OCI-LY3 (cell line): Measurements from ENCODE around the gene BATF2.

Source experiments
- EZH2phosphoT487 ChIP-seq: fragments of 200-600 bp; shearing (Covaris generic); IDR thresholded peaks from 2 replicates; pipeline ENCODE4 v1.6.1; 2018; ENCODE audit warnings: antibody characterized with exemption, mixed run types, low read depth
- TF ChIP-seq, protein P1 (sequence below): fragments of 200-600, 300-600 bp; sonication (generic); IDR thresholded peaks from 2 replicates; pipeline ENCODE4 v1.5.1; 2014; ENCODE audit warnings: antibody characterized with exemption, low read length, low read depth

DNA sequence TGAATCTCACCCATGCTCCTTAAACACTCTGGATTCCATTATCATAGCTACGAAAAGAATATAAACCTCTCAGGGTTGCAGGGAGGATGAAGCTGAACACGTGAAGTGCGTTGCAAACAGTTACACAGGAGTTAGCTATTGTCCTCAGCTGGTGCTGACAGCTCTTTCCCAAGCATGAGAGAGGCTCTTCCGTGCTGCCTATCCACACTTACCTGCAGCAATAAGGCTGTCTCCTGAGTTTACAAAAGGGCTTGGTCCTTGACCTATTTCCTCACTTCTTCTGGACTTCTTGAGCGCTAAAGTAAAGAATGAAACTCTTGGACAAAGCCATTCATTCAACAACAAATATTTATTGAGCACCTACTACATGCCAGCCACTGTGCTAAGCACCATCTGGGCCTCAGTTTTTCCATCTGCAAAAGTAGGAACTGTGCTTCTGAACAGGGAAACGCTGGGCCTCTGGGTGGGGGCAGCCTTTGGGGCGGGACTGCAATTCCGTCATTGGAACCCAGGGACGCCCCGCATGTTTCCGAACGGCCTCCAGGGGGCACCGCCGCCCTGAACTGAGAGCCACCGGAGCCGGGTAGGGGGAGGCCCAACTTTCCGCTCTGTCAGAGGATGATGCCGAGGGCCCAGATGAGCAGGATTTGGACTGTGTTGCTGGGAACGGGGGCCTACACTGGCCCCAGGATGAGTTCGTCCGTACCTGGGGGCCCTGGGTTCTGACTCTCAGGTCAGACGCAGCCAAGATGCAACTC is 16.5 kb upstream of the BATF2 start:
- TF ChIP-seq, protein P1, sequence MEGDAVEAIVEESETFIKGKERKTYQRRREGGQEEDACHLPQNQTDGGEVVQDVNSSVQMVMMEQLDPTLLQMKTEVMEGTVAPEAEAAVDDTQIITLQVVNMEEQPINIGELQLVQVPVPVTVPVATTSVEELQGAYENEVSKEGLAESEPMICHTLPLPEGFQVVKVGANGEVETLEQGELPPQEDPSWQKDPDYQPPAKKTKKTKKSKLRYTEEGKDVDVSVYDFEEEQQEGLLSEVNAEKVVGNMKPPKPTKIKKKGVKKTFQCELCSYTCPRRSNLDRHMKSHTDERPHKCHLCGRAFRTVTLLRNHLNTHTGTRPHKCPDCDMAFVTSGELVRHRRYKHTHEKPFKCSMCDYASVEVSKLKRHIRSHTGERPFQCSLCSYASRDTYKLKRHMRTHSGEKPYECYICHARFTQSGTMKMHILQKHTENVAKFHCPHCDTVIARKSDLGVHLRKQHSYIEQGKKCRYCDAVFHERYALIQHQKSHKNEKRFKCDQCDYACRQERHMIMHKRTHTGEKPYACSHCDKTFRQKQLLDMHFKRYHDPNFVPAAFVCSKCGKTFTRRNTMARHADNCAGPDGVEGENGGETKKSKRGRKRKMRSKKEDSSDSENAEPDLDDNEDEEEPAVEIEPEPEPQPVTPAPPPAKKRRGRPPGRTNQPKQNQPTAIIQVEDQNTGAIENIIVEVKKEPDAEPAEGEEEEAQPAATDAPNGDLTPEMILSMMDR, result peak; percentile 72
- no peak for TF ChIP-seq EZH2phosphoT487
